HL-60/S4 treated with retinoic acid at 250 ng/mL for 4 days and 3 days (cell line): Measurements from ENCODE around the gene LILRA5.
"Not testable (repeated sequence)": the region's sequence is repeated elsewhere in the genome, so short reads cannot be mapped to it uniquely, and the experiment has no call there.

ENCODE experiments used
- in situ Hi-C: fragments of 300-500 bp; cut with MboI; formaldehyde crosslinking; loops from 2 replicates; pipeline ENCODE4 v1.7.0; 2022; ENCODE audit warnings: low sequenced_read_pairs

Gene LILRA5

GRCh38 chr19:54278571-54279195 lies 34.3 kb downstream of the LILRA5 start:
- in situ Hi-C loops = not testable (repeated sequence)

- in situ Hi-C loops = not testable (repeated sequence)
These were observed 34.9 kb downstream of the LILRA5 start for GRCh38 chr19:54278056-54278455.

- in situ Hi-C loops = not testable (repeated sequence)
These were observed 35.8 kb downstream of the LILRA5 start for GRCh38 chr19:54277111-54277615.

- in situ Hi-C loops = no loop called here
These were observed 37.0 kb downstream of the LILRA5 start for GRCh38 chr19:54275951-54276350.

- in situ Hi-C loops = not testable (repeated sequence)
These were observed 38.5 kb downstream of the LILRA5 start for GRCh38 chr19:54274516-54274915.

GRCh38 chr19:54273821-54274220 lies 39.1 kb downstream of the LILRA5 start:
- in situ Hi-C loops = no loop called here

GRCh38 chr19:54272181-54272580 lies 40.8 kb downstream of the LILRA5 start:
- in situ Hi-C loops = not testable (repeated sequence)

- in situ Hi-C loops = not testable (repeated sequence)
These were observed 41.4 kb downstream of the LILRA5 start for GRCh38 chr19:54271587-54271986.

- in situ Hi-C loops = no loop called here
These were observed 41.9 kb downstream of the LILRA5 start for GRCh38 chr19:54271106-54271505.

GRCh38 chr19:54268936-54269335 lies 44.0 kb downstream of the LILRA5 start:
- in situ Hi-C loops = no loop called here

GRCh38 chr19:54266133-54266532 lies 46.8 kb downstream of the LILRA5 start:
- in situ Hi-C loops = no loop called here

- in situ Hi-C loops = no loop called here
These were observed 50.5 kb downstream of the LILRA5 start for GRCh38 chr19:54262470-54262869.

GRCh38 chr19:54262066-54262465 lies 50.9 kb downstream of the LILRA5 start:
- in situ Hi-C loops = no loop called here

- in situ Hi-C loops = no loop called here
These were observed 55.9 kb downstream of the LILRA5 start, which contains the start of gene LILRB5 for GRCh38 chr19:54257116-54257480. Gene LILRB5, minus strand, starts transcription at chr19:54257273. Its CDS starts 80 bp downstream, at chr19:54257193.
